Neural cell (in vitro differentiated cells): ENCODE measurements around the gene PDE1A. TPM values are rescaled to one million over a fixed set of nuclear protein-coding genes. Genes with fewer than 3 reads are reported as not detected.

Experiments used
- H2AFZ ChIP-seq: fragments of 200-600, 300-800 bp; sonication (generic), shearing (Covaris generic); 2 replicates; pipeline ENCODE4 v1.6.0; 2014; ENCODE audit warnings: low read depth, mild to moderate bottlenecking, antibody characterized with exemption, low read length, moderate library complexity
- H3F3A ChIP-seq: fragments of 200-600 bp; shearing (Covaris generic); 2 replicates; pipeline ENCODE4 v1.6.1; 2016; ENCODE audit warnings: mild to moderate bottlenecking, moderate library complexity, mixed read lengths, antibody characterized with exemption, low read length; ENCODE audit not compliant: insufficient read depth, poor library complexity, severe bottlenecking
- H3K27ac ChIP-seq: fragments of 200-600, 300-800 bp; sonication (generic), shearing (Covaris generic); 2 replicates; pipeline ENCODE4 v1.5.1; 2014; ENCODE audit warnings: mild to moderate bottlenecking, low read length, moderate library complexity
- H3K27me3 ChIP-seq: fragments of 300-800, 200-600 bp; sonication (generic), shearing (Covaris generic); 2 replicates; pipeline ENCODE4 v1.6.0; 2014; ENCODE audit warnings: mild to moderate bottlenecking, low read depth, low read length, moderate library complexity; ENCODE audit not compliant: insufficient read depth
- H3K36me3 ChIP-seq: fragments of 300-800, 200-600 bp; sonication (generic), shearing (Covaris generic); 2 replicates; pipeline ENCODE4 v1.5.1; 2014; ENCODE audit warnings: mild to moderate bottlenecking, antibody characterized with exemption, low read length, moderate library complexity; ENCODE audit not compliant: insufficient read depth
- H3K4me2 ChIP-seq: fragments of 300-800, 200-600 bp; sonication (generic), shearing (Covaris generic); 2 replicates; pipeline ENCODE4 v1.6.0; 2014; ENCODE audit warnings: mild to moderate bottlenecking, low read length
- H3K4me3 ChIP-seq: fragments of 300-800, 200-600 bp; sonication (generic), shearing (Covaris generic); 2 replicates; pipeline ENCODE4 v1.5.1; 2014; ENCODE audit warnings: mild to moderate bottlenecking, low read length, moderate library complexity
- H3K79me2 ChIP-seq: fragments of 200-600 bp; shearing (Covaris generic); replicated peaks from 2 replicates; pipeline ENCODE4 v1.6.0; 2014; ENCODE audit warnings: mild to moderate bottlenecking, low read length, moderate library complexity; ENCODE audit not compliant: insufficient read depth
- H3K9ac ChIP-seq: fragments of 300-800, 200-600 bp; sonication (generic), shearing (Covaris generic); 2 replicates; pipeline ENCODE4 v1.6.1; 2016; ENCODE audit warnings: mild to moderate bottlenecking, low read length, mixed read lengths
- H3K9me2 ChIP-seq: fragments of 200-600 bp; shearing (Covaris generic); 2 replicates; pipeline ENCODE4 v1.6.1; 2016; ENCODE audit warnings: mild to moderate bottlenecking, low read length, mixed read lengths; ENCODE audit not compliant: insufficient read depth
- H3K9me3 ChIP-seq: fragments of 200-600, 300-800 bp; sonication (generic), shearing (Covaris generic); 2 replicates; pipeline ENCODE4 v1.6.1; 2016; ENCODE audit warnings: mild to moderate bottlenecking, mixed run types, low read length, moderate library complexity, mixed read lengths
- H4K20me1 ChIP-seq: fragments of 200-600 bp; shearing (Covaris generic); 2 replicates; pipeline ENCODE4 v1.6.1; 2016; ENCODE audit warnings: mild to moderate bottlenecking, mixed run types; ENCODE audit not compliant: insufficient read depth
- EP300 ChIP-seq: fragments of 450-650 bp; conservative IDR thresholded peaks from 2 replicates; pipeline ENCODE4 v1.6.1; 2014; ENCODE audit warnings: antibody characterized with exemption, mild to moderate bottlenecking, moderate library complexity; ENCODE audit not compliant: poor library complexity, severe bottlenecking
- EZH2 ChIP-seq: fragments of 200-600, 300-800 bp; shearing (Covaris generic), sonication (generic); IDR thresholded peaks from 2 replicates; pipeline ENCODE4 v1.6.1; 2014; ENCODE audit warnings: antibody characterized with exemption, low read length, borderline replicate concordance, mild to moderate bottlenecking; ENCODE audit not compliant: insufficient read depth, poor library complexity, severe bottlenecking
- MXI1 ChIP-seq: fragments of 450-650 bp; conservative IDR thresholded peaks from 2 replicates; pipeline ENCODE4 v1.6.1; 2014; ENCODE audit warnings: antibody characterized with exemption, mild to moderate bottlenecking; ENCODE audit not compliant: poor library complexity, severe bottlenecking
- POLR2AphosphoS5 ChIP-seq: IDR thresholded peaks from 2 replicates; pipeline ENCODE4 v1.6.1; 2012
- RAD21 ChIP-seq: fragments of 450-650 bp; conservative IDR thresholded peaks from 2 replicates; pipeline ENCODE4 v1.6.1; 2014; ENCODE audit warnings: antibody characterized with exemption, mild to moderate bottlenecking, moderate library complexity
- SMC3 ChIP-seq: fragments of 450-650 bp; conservative IDR thresholded peaks from 2 replicates; pipeline ENCODE4 v1.6.1; 2014; ENCODE audit warnings: antibody characterized with exemption, mild to moderate bottlenecking, moderate library complexity; ENCODE audit not compliant: poor library complexity
- TAF1 ChIP-seq: IDR thresholded peaks from 2 replicates; pipeline ENCODE4 v1.6.1; 2012; ENCODE audit warnings: low read depth
- polyA plus RNA-seq: library from polyadenylated mRNA; depleted of rRNA; stranded (reverse); fragments of >200 nt; gene quantifications from 2 replicates; pipeline ENCODE4 v1.2.3, GENCODE V29; 2014
- TF ChIP-seq, protein P1 (sequence below): IDR thresholded peaks from 2 replicates; pipeline ENCODE4 v1.6.1; 2012; ENCODE audit warnings: borderline replicate concordance
- TF ChIP-seq, protein P2 (sequence below): fragments of 450-650 bp; IDR thresholded peaks from 2 replicates; pipeline ENCODE4 v1.5.1; 2014; ENCODE audit warnings: antibody characterized with exemption, mild to moderate bottlenecking, moderate library complexity; ENCODE audit not compliant: poor library complexity, severe bottlenecking

The PDE1A gene
- polyA plus RNA-seq, 1 donor from 2014 or later: 1.6 TPM

DNA sequence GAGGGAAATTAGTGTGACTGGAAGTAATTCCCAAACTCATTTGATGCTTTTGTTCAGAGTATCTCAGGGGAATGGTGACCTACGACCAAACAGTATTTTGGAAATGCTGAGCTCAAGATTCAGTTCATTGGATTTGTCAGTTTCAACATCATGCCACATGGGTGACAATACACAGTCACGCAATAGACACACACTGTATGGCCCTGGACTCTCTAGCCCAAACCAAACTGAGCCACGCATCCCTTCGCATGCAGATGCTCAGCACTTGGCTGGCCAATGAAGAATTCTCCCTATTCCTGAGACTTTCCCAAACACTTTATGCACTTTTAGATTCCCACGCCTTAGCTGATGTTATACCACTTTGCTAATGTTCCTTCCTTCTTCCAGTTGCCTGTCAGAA is 10.0 kb downstream of the PDE1A start:
- no peaks in the 10 kb centered on the region for H3K79me2 ChIP-seq
- no peaks in the 10 kb centered on the region for H3K27me3 ChIP-seq
- H3F3A ChIP-seq: no peaks in the 10 kb centered on the region
- H3K36me3 ChIP-seq: no peaks in the 10 kb centered on the region
- H3K27ac ChIP-seq: no peak overlapping the region
- H2AFZ ChIP-seq: no peak overlapping the region
- no peak overlapping the region for H3K9ac ChIP-seq
- TF ChIP-seq SMC3 (no peak), EP300 (no peak), TAF1 (no peak), POLR2AphosphoS5 (no peak), MXI1 (no peak), EZH2 (no peak), RAD21 (no peak)
- TF ChIP-seq, protein P1, sequence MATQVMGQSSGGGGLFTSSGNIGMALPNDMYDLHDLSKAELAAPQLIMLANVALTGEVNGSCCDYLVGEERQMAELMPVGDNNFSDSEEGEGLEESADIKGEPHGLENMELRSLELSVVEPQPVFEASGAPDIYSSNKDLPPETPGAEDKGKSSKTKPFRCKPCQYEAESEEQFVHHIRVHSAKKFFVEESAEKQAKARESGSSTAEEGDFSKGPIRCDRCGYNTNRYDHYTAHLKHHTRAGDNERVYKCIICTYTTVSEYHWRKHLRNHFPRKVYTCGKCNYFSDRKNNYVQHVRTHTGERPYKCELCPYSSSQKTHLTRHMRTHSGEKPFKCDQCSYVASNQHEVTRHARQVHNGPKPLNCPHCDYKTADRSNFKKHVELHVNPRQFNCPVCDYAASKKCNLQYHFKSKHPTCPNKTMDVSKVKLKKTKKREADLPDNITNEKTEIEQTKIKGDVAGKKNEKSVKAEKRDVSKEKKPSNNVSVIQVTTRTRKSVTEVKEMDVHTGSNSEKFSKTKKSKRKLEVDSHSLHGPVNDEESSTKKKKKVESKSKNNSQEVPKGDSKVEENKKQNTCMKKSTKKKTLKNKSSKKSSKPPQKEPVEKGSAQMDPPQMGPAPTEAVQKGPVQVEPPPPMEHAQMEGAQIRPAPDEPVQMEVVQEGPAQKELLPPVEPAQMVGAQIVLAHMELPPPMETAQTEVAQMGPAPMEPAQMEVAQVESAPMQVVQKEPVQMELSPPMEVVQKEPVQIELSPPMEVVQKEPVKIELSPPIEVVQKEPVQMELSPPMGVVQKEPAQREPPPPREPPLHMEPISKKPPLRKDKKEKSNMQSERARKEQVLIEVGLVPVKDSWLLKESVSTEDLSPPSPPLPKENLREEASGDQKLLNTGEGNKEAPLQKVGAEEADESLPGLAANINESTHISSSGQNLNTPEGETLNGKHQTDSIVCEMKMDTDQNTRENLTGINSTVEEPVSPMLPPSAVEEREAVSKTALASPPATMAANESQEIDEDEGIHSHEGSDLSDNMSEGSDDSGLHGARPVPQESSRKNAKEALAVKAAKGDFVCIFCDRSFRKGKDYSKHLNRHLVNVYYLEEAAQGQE: no peak
- TF ChIP-seq, protein P2, sequence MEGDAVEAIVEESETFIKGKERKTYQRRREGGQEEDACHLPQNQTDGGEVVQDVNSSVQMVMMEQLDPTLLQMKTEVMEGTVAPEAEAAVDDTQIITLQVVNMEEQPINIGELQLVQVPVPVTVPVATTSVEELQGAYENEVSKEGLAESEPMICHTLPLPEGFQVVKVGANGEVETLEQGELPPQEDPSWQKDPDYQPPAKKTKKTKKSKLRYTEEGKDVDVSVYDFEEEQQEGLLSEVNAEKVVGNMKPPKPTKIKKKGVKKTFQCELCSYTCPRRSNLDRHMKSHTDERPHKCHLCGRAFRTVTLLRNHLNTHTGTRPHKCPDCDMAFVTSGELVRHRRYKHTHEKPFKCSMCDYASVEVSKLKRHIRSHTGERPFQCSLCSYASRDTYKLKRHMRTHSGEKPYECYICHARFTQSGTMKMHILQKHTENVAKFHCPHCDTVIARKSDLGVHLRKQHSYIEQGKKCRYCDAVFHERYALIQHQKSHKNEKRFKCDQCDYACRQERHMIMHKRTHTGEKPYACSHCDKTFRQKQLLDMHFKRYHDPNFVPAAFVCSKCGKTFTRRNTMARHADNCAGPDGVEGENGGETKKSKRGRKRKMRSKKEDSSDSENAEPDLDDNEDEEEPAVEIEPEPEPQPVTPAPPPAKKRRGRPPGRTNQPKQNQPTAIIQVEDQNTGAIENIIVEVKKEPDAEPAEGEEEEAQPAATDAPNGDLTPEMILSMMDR: no peak
- no peak overlapping the region for H3K4me3 ChIP-seq
- no peaks in the 10 kb centered on the region for H4K20me1 ChIP-seq
- H3K4me2 ChIP-seq: no peak overlapping the region
- no peaks in the 10 kb centered on the region for H3K9me2 ChIP-seq
- no peaks in the 10 kb centered on the region for H3K9me3 ChIP-seq

DNA sequence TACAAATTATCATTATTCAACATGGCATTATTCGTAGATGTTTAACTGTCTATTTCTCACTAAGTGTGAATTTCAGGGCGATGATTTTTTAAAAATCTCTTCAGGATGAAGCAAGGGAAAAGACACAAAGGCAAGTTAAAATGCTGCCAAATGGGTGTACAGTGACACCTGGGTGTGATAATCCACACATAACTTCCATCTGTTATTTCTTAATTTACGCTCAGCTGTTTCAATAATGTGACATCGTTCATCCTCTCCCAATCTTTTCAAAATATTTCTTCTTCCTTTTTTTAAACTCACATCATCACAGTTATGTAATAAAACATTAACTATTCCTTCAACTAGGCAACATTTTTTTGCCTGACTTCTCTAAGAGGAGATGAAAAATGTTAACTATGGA is 10.6 kb downstream of the PDE1A start:
- Histone ChIP-seq H3K9ac (no peak overlapping the region), H3F3A (no peaks in the 10 kb centered on the region), H3K9me3 (no peaks in the 10 kb centered on the region), H3K4me2 (no peak overlapping the region), H2AFZ (no peak overlapping the region), H3K4me3 (no peak overlapping the region), H4K20me1 (no peaks in the 10 kb centered on the region), H3K27me3 (no peaks in the 10 kb centered on the region), H3K36me3 (no peaks in the 10 kb centered on the region), H3K9me2 (no peaks in the 10 kb centered on the region), H3K27ac (no peak overlapping the region), H3K79me2 (no peaks in the 10 kb centered on the region)
- no peak for TF ChIP-seq EZH2
- no peak for TF ChIP-seq MXI1
- TF ChIP-seq POLR2AphosphoS5: no peak
- TF ChIP-seq TAF1: no peak
- TF ChIP-seq, protein P1: no peak
- TF ChIP-seq EP300: no peak
- no peak for TF ChIP-seq SMC3
- TF ChIP-seq RAD21: no peak
- TF ChIP-seq, protein P2: no peak
